ENCODE results near the gene PROM1. TPM values are rescaled to one million over a fixed set of nuclear protein-coding genes. Genes with fewer than 3 reads are reported as not detected.

The PROM1 gene
- total RNA-seq, 1 donor from 2014 or later: 12.4 TPM

DNA sequence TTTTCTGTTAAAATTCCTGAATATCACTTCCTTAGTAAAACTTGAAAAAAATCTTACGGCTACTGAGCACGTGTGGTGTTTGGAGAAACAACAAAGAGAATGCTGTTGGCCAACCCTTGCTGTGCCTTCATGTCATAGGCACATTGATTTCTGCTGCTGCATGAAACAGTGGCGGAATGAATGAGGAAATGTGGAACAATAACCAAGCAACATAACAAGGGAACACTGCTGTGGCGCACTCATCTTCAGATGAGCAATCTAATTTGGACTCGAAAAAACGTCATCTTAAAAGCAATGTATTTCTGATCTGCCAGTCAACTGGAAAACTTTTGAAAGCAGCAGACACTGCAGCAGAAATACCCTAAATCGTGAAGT, 51.4 kb downstream of the PROM1 start:
- no peaks in the 10 kb centered on the region for H3K36me3 Mint-ChIP-seq
- H3K4me1 Mint-ChIP-seq: peaks cover 15% of the 10 kb centered on the region
- TF ChIP-seq, protein P1, sequence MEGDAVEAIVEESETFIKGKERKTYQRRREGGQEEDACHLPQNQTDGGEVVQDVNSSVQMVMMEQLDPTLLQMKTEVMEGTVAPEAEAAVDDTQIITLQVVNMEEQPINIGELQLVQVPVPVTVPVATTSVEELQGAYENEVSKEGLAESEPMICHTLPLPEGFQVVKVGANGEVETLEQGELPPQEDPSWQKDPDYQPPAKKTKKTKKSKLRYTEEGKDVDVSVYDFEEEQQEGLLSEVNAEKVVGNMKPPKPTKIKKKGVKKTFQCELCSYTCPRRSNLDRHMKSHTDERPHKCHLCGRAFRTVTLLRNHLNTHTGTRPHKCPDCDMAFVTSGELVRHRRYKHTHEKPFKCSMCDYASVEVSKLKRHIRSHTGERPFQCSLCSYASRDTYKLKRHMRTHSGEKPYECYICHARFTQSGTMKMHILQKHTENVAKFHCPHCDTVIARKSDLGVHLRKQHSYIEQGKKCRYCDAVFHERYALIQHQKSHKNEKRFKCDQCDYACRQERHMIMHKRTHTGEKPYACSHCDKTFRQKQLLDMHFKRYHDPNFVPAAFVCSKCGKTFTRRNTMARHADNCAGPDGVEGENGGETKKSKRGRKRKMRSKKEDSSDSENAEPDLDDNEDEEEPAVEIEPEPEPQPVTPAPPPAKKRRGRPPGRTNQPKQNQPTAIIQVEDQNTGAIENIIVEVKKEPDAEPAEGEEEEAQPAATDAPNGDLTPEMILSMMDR (IDR thresholded peaks at IDR 0.05; ENCODE audit: unreplicated experiment): no peak
- H3K27me3 Mint-ChIP-seq (ENCODE audit: low read depth): no peaks in the 10 kb centered on the region
- no peak for DNase-seq (ENCODE audit: low spot score in 2 of 2, unreplicated experiment in 2 of 2)
- no peak overlapping the region for H3K27ac Mint-ChIP-seq
- no peak overlapping the region for H3K4me3 Mint-ChIP-seq
- H3K9me3 Mint-ChIP-seq: no peaks in the 10 kb centered on the region

DNA sequence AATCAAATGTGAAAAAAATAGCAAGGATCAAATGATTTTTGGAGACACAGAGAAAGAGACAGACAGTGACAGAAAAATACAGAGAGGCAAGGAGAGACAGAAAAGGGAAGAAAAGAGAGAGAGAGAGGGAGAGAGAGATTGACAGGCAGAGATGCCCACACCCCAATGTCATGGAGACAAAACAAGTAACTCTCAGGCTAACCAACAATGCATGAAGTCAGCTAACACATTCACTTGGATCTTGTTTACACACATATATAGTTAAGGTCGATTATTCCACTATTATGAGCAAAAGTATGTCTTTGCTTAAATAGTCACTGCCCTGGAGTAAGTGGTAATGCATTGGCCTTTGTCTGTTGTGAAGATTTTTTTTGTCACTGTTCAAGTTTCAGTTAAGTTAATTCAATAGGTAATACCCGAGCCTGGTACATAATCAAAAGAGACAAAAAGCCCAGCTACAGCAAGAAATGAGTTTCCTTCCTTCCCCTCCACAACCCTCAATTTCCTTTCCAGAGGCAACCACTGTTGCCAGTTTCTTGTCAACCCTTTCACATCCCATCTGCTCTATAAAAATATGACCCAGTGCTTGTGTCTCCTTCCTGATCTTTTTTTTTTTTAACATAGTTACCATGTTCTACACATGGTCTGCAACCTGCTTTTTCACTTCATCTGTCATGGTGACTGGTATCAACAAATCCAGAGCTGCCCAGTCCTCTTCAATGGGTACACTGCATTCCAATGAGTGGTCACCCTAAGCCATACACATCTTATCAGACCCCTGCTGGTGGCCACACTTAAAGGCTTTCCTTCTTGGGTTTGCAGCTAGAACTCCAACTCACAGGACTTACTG, 52.1 kb downstream of the PROM1 start:
- H3K4me3 Mint-ChIP-seq: no peak overlapping the region
- H3K27ac Mint-ChIP-seq: no peak overlapping the region
- no peaks in the 10 kb centered on the region for H3K36me3 Mint-ChIP-seq
- no peaks in the 10 kb centered on the region for H3K27me3 Mint-ChIP-seq (ENCODE audit: low read depth)
- no peaks in the 10 kb centered on the region for H3K9me3 Mint-ChIP-seq
- TF ChIP-seq, protein P1 (IDR thresholded peaks at IDR 0.05; ENCODE audit: unreplicated experiment): no peak
- DNase-seq (ENCODE audit: low spot score in 2 of 2, unreplicated experiment in 2 of 2): no peak
- peaks cover 15% of the 10 kb centered on the region for H3K4me1 Mint-ChIP-seq

DNA sequence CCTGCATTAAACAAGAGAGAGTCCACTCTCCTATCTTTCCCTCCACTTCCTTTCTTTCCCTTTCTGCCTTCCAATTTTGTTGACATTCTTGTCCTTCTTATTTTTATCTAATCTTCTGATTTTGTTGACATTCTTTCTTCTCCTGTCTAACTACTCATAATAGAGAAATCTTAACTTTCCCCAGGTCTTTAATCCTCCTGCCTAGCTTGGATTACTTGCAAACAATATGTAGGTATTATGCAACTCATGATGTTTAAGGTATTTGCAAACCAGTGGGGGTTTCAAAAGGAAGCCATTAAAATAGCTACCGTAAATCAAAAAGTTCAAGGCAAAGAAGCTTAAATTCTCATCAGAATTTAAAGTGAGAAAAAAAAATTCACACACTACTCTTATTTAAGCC, 53.9 kb downstream of the PROM1 start:
- TF ChIP-seq, protein P1 (IDR thresholded peaks at IDR 0.05; ENCODE audit: unreplicated experiment): no peak
- Mint-ChIP-seq H3K9me3 (no peaks in the 10 kb centered on the region), H3K27me3 (ENCODE audit: low read depth) (no peaks in the 10 kb centered on the region), H3K27ac (no peak overlapping the region), H3K4me3 (no peak overlapping the region), H3K4me1 (peaks cover 15% of the 10 kb centered on the region), H3K36me3 (no peaks in the 10 kb centered on the region)
- DNase-seq (ENCODE audit: low spot score in 2 of 2, unreplicated experiment in 2 of 2): no peak

DNA sequence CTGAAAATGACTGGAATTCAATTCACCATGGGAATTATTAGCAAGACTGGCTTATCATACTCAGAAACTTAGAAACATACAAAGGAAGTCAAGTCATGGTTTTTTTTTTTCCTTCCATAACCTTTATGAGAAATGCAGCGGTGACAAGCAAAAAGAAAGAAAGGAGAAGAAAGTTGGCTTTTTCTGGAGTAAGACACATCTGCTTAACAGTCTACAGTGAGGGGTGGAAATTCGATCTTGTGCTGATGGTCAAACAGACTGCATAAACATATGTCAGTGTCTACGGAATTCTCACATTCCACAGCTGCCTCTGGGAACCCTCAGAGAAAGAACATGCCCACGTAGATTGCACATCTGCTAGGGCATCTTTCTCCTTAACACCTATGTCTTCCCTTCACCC, 54.6 kb downstream of the PROM1 start:
- DNase-seq (ENCODE audit: low spot score in 2 of 2, unreplicated experiment in 2 of 2): no peak
- Mint-ChIP-seq H3K9me3 (no peaks in the 10 kb centered on the region), H3K4me1 (peaks cover 15% of the 10 kb centered on the region), H3K27me3 (ENCODE audit: low read depth) (no peaks in the 10 kb centered on the region), H3K36me3 (no peaks in the 10 kb centered on the region), H3K4me3 (no peak overlapping the region), H3K27ac (peak overlapping the region; percentile 6)
- TF ChIP-seq, protein P1 (IDR thresholded peaks at IDR 0.05; ENCODE audit: unreplicated experiment): no peak

GRCh38 chr4:16027626-16028025, 56.2 kb downstream of the PROM1 start:
- H3K27ac Mint-ChIP-seq: no peak overlapping the region
- H3K9me3 Mint-ChIP-seq: no peaks in the 10 kb centered on the region
- peaks cover 12% of the 10 kb centered on the region for H3K4me1 Mint-ChIP-seq
- TF ChIP-seq, protein P1 (IDR thresholded peaks at IDR 0.05; ENCODE audit: unreplicated experiment): no peak
- DNase-seq (ENCODE audit: low spot score in 2 of 2, unreplicated experiment in 2 of 2): no peak
- no peaks in the 10 kb centered on the region for H3K27me3 Mint-ChIP-seq (ENCODE audit: low read depth)
- H3K36me3 Mint-ChIP-seq: no peaks in the 10 kb centered on the region
- no peak overlapping the region for H3K4me3 Mint-ChIP-seq

Measured in mesothelial cell of epicardium (in vitro differentiated cells).